WERI-Rb-1 (cell line): Measurements from ENCODE around the gene IFT80.

Source experiments
- DNase-seq: peaks from one replicate; pipeline ENCODE4 v3.0.0-alpha.2; 2020
- H3K27ac ChIP-seq: fragments of 250-450 bp; sonication (Bioruptor Pico); 2 replicates; pipeline ENCODE4 v1.5.1; 2020; ENCODE audit warnings: mild to moderate bottlenecking, moderate library complexity
- H3K27me3 ChIP-seq: fragments of 250-450 bp; sonication (Bioruptor Pico); 2 replicates; pipeline ENCODE4 v1.5.1; 2021; ENCODE audit warnings: mild to moderate bottlenecking, low read depth, moderate library complexity; ENCODE audit not compliant: insufficient read depth, severe bottlenecking
- H3K36me3 ChIP-seq: fragments of 250-450 bp; sonication (Bioruptor Pico); 2 replicates; pipeline ENCODE4 v1.5.1; 2020; ENCODE audit warnings: mild to moderate bottlenecking, moderate library complexity
- H3K4me3 ChIP-seq: 2 replicates; pipeline ENCODE4 v1.5.1; 2011; ENCODE audit warnings: low read depth, mild to moderate bottlenecking, control low read depth, low read length
- H3K9me3 ChIP-seq: fragments of 250-450 bp; sonication (Bioruptor Pico); 2 replicates; pipeline ENCODE4 v1.5.1; 2021; ENCODE audit warnings: mild to moderate bottlenecking, moderate library complexity; ENCODE audit not compliant: severe bottlenecking
- TF ChIP-seq, protein P1 (sequence below): IDR thresholded peaks from 2 replicates; pipeline ENCODE4 v1.5.1; 2011; ENCODE audit warnings: low read depth, mild to moderate bottlenecking, control low read depth, inconsistent platforms, low read length

The IFT80 gene

GRCh38 chr3:160440687-160441086 lies 41.7 kb upstream of the IFT80 start:
- no peaks in the 10 kb centered on the region for H3K9me3 ChIP-seq
- no peaks in the 10 kb centered on the region for H3K27me3 ChIP-seq
- TF ChIP-seq, protein P1, sequence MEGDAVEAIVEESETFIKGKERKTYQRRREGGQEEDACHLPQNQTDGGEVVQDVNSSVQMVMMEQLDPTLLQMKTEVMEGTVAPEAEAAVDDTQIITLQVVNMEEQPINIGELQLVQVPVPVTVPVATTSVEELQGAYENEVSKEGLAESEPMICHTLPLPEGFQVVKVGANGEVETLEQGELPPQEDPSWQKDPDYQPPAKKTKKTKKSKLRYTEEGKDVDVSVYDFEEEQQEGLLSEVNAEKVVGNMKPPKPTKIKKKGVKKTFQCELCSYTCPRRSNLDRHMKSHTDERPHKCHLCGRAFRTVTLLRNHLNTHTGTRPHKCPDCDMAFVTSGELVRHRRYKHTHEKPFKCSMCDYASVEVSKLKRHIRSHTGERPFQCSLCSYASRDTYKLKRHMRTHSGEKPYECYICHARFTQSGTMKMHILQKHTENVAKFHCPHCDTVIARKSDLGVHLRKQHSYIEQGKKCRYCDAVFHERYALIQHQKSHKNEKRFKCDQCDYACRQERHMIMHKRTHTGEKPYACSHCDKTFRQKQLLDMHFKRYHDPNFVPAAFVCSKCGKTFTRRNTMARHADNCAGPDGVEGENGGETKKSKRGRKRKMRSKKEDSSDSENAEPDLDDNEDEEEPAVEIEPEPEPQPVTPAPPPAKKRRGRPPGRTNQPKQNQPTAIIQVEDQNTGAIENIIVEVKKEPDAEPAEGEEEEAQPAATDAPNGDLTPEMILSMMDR = no peak
- no peak overlapping the region for H3K27ac ChIP-seq
- no peak overlapping the region for H3K4me3 ChIP-seq
- DNase-seq = no peak
- no peaks in the 10 kb centered on the region; the same call in 1 of the 2 replicates for H3K36me3 ChIP-seq

- DNase-seq = no peak
- Histone ChIP-seq H3K27me3 (no peaks in the 10 kb centered on the region), H3K27ac (no peak overlapping the region), H3K36me3 (peaks cover 32% of the 10 kb centered on the region), H3K4me3 (no peak overlapping the region), H3K9me3 (no peaks in the 10 kb centered on the region)
- TF ChIP-seq, protein P1 = no peak
These were observed 38.0 kb upstream of the IFT80 start for GRCh38 chr3:160437083-160437455.

DNA sequence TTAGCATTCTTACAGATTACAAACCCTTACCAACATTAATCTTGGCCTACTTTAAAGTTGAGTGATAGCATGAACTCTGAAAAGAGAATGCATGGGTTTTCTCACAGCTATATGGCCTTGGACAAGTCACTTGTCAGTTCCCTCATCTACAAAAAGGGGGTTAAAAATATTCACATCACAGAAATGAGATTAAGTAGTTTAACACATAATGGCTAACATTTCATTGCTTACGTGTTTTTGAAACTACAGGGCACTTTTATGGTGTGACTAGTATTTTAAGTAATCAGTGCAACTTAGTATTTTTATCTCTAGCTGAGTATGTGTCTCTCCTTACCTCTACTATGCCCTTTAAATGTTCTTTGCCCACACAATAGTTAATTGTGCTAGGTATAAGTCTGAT lies 36.7 kb upstream of the IFT80 start:
- Histone ChIP-seq H3K36me3 (peaks cover 46% of the 10 kb centered on the region), H3K4me3 (no peak overlapping the region), H3K27me3 (no peaks in the 10 kb centered on the region), H3K9me3 (no peaks in the 10 kb centered on the region), H3K27ac (no peak overlapping the region)
- TF ChIP-seq, protein P1 = no peak
- DNase-seq = no peak

GRCh38 chr3:160435095-160435494 lies 36.1 kb upstream of the IFT80 start:
- no peak overlapping the region for H3K4me3 ChIP-seq
- H3K27ac ChIP-seq = no peak overlapping the region
- TF ChIP-seq, protein P1 = no peak
- no peaks in the 10 kb centered on the region for H3K27me3 ChIP-seq
- no peaks in the 10 kb centered on the region for H3K9me3 ChIP-seq
- H3K36me3 ChIP-seq = peaks cover 52% of the 10 kb centered on the region
- DNase-seq = no peak

- Histone ChIP-seq H3K4me3 (no peak overlapping the region), H3K27me3 (no peaks in the 10 kb centered on the region), H3K36me3 (peaks cover 62% of the 10 kb centered on the region), H3K27ac (no peak overlapping the region), H3K9me3 (no peaks in the 10 kb centered on the region)
- TF ChIP-seq, protein P1 = no peak
- no peak for DNase-seq
These were observed 35.0 kb upstream of the IFT80 start for GRCh38 chr3:160434071-160434470.

DNA sequence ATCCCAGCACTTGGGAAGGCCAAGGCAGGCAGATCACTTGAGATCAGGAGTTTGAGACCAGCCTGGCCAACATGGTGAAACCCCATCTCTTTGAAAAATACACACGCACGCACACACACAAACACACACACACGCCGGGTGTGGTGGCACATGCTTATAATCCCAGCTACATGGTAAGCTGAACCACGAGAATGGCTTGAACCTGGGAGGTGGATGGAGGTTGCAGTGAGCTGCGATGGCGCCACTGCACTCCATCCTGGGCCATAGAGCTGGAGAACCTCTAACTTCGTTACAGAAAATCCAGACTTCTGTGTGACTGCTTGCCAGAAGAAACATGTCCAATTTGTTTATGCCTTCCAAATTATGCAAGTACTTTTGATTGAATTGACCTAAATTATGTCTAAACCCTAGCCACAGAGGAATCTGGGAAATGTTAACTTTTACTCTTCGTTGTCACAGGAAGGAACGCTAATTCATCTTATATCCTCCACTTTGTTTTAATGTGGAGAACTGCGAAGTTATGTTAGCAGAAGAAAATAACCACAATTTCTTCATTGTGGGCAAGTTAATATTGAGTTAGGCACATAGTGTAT lies 28.9 kb upstream of the IFT80 start:
- Histone ChIP-seq H3K4me3 (no peak overlapping the region), H3K27ac (no peak overlapping the region), H3K27me3 (no peaks in the 10 kb centered on the region), H3K36me3 (peaks cover 96% of the 10 kb centered on the region), H3K9me3 (no peaks in the 10 kb centered on the region)
- DNase-seq = no peak
- TF ChIP-seq, protein P1 = no peak
